Kidney tubule cell (primary cell): ENCODE data around the gene SUSD2.
"Not testable (repeated sequence)": the region's sequence is repeated elsewhere in the genome, so short reads cannot be mapped to it uniquely, and the experiment has no call there.

Experiments
- DNase-seq: peaks from one replicate; pipeline ENCODE4 v3.0.0-alpha.2; 2018; ENCODE audit warnings: low spot score

SUSD2 gene

GRCh38 chr22:24214467-24215285 is 33.4 kb downstream of the SUSD2 start:
- no peak for DNase-seq

DNA sequence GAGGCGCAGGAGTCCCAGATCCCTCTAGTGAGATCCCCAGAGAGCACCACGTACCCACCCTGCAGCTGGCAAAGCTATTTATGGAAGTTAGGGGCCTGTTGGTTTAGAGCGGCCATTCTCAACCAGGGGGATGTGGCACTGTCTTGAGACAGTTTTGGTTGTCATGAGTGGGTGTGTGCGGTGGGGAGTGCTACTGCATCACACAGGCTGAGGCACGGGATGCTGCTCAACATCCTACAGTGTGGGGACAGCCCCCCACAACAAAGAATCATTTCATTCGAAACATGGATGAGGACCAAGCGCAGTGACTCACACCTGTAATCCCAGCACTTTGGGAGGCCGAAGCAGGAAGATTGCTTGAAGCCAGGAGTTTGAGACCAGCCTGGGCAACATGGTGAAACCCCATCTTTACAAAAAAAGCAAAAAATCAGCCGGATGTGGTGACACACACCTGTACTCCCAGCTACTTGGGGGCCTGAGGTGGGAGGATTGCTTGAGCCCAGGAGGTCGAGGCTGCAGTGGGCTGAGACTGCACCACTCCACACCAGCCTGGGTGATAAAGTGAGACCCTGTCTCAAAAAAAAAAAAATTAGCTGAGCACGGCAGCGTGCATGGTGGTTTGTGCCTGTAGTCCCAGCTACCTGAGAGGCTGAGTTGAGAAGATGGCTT is 35.4 kb downstream of the SUSD2 start:
- no peak for DNase-seq

DNA sequence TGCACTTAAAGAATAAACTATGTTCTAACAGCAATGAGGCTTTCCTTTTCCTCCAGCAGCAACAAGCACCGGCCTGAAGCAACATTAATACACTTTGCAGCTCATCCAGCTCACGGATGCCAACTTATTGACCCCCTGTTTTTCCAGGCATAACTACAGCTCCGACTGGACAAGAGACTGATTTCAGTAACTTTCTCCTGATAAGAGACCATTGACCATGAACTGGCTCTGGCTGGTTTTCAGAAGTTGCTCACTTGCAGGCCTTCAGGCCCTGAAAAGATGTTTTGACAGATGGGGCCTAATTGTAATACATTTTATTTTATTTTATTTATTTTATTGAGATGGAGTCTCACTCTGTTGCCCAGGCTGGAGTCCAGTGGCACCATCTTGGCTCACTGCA is 36.1 kb downstream of the SUSD2 start:
- no peak for DNase-seq

GRCh38 chr22:24219750-24220149 is 38.5 kb downstream of the SUSD2 start:
- DNase-seq = no peak

GRCh38 chr22:24224468-24224867 is 43.2 kb downstream of the SUSD2 start:
- DNase-seq = no peak

GRCh38 chr22:24225044-24225601 is 43.8 kb downstream of the SUSD2 start:
- DNase-seq = no peak

GRCh38 chr22:24225951-24226350 is 44.7 kb downstream of the SUSD2 start:
- DNase-seq = no peak

DNA sequence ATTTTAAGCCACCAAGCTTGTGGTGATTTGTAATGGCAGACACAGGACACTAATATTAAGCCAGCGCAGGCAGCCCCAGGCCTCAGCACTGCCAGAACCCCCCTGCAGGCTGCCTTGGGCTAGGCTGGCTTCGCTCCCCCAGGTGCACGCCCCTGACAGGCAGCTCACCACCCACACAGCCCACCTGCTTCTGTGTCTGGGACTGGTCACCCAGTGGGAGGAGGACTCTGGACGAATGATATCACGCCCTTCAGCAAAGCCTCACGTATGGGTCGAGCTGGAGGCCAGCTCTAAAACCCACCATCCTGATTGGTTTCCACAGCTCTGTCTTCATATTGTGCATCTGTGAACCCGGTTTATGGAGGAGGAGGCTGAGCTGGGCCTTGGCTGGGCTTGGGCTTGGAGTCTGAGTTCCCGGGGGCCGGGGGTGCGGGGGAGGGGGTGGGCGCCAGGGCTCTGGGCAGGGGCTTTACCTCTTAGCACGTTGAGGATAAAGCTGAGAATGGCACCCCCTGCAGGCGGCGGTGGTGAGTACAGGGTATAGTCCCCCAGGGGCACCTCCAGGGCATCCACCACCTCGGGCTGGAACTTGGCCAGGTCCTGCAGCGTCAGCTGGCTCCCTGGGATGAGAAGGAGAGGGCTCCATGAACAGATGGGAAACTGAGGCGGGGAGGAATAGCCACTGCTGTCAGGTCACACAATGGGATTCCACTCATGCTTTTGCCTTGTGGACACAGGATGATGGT is 49.8 kb downstream of the SUSD2 start:
- peak; percentile 26 for DNase-seq

- DNase-seq = no peak
These were observed 50.4 kb downstream of the SUSD2 start for GRCh38 chr22:24231706-24232105.

DNA sequence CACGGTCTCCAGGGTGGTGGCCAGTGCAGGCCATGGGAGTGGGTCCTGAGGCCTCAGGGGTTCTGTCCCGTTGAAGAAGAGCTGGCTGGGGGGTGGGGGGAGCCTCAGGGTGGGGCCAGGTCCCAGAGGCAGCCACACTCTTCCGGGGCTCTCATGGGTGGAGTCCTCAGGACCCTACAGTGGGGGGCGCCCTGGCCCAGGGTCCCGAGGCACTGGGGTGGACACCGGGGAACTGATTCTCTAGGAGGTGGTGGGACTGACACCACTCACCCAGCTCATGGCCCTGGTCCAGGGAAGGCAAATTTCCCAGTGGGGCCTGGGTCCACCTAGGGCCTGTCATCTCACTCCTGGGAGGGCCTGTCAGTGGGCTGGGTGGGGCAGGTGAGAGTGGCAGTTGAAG is 50.8 kb downstream of the SUSD2 start:
- DNase-seq = no peak

- DNase-seq = no peak
These were observed 51.4 kb downstream of the SUSD2 start for GRCh38 chr22:24232725-24233124.

DNA sequence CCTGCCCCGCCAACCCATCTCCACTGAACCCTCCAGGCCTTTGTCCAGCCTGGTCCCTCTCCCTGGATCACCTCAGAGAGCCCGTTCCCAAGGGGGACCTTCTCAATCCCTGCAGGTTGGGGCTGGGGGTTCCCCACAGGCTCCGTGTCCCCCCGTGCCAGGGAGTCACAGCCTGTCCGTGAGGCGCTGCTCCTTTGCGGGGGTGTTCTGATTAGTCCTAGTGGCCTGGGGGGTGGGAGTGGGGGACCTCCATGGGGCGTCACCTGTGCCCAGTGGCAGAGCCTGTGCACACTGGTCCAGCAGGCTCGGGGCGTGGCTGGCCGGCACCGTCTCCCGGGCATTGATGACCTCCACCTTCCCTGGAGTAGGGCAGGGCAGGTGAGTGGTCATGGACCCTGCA is 51.9 kb downstream of the SUSD2 start:
- no peak for DNase-seq

DNA sequence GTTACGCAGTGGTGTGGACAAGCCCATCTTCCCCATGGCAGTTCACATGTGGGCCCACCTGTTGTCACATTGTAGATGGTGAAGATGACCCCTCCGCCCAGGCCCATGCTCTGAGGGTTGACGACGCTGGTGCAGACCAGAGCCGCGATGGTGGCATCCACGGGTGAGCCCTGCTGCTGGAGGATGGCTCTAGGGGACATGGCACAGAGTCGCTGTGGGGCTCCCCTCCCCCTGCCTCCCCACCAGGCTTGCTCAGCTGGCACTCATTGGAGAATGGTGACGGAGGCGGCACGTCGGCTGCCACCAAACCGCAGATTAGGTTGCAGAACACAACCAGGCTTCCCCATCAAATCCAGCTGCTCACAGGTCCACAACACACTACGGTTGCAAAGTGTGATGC is 52.5 kb downstream of the SUSD2 start:
- DNase-seq = no peak

GRCh38 chr22:24235315-24235714 is 54.0 kb downstream of the SUSD2 start:
- no peak for DNase-seq

GRCh38 chr22:24236656-24237055 is 55.4 kb downstream of the SUSD2 start:
- DNase-seq = no peak

DNA sequence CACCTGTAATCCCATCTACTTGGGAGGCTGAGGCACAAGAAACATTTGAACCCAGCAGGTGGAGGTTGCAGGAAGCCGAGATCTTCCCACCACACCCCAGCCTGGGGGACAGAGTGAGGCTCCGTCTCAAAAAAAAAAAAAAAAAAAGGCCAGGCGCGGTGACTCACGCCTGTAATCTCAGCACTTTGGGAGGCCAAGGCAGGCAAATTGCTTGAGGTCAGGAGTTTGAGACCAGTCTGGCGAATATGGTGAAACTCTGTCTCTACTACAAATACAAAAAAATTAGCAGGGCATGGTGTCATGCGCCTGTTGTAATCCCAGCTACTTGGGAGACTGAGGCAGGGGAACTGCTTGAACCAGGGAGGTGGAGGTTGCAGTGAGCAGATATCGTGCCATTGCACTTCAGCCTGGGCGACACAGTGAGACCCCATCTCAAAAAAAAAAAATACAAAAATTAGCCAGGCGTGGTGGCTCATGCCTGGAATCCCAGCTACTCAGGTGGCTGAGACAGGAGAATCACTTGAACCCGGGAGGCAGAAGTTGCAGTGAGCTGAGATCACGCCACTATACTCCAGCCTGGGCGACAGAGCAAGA is 56.9 kb downstream of the SUSD2 start:
- not testable (repeated sequence) for DNase-seq
